ENCODE measurements around the gene ENOX1.

DNA sequence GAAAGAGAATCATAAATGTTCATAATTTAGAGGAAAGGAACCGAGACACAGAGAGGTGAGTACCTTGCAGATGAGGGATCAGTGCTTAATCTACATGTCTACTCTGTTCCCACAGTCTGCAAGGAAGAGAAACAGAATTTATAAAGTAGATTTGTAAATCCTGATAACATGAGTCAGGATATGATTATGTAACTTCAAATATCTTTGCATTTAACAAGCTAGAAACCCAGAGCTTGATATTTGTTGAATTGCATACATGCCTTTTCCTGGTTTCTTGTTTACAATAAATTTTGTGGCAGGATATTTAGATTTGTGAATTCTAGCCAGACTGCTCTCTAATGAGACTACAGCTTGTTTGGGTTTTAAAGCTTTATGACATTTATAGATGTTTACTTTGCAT is 219.2 kb downstream of the ENOX1 start:
- no peak for TF ChIP-seq CEBPB (IDR thresholded peaks at IDR 0.05; ENCODE audit: low read depth, low read length)
- no peak for TF ChIP-seq GABPA (IDR thresholded peaks at IDR 0.05; ENCODE audit: borderline replicate concordance, insufficient read depth, low read length)
- TF ChIP-seq, protein P1, sequence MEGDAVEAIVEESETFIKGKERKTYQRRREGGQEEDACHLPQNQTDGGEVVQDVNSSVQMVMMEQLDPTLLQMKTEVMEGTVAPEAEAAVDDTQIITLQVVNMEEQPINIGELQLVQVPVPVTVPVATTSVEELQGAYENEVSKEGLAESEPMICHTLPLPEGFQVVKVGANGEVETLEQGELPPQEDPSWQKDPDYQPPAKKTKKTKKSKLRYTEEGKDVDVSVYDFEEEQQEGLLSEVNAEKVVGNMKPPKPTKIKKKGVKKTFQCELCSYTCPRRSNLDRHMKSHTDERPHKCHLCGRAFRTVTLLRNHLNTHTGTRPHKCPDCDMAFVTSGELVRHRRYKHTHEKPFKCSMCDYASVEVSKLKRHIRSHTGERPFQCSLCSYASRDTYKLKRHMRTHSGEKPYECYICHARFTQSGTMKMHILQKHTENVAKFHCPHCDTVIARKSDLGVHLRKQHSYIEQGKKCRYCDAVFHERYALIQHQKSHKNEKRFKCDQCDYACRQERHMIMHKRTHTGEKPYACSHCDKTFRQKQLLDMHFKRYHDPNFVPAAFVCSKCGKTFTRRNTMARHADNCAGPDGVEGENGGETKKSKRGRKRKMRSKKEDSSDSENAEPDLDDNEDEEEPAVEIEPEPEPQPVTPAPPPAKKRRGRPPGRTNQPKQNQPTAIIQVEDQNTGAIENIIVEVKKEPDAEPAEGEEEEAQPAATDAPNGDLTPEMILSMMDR (IDR thresholded peaks at IDR 0.05; ENCODE audit: control extremely low read depth in 1 of 3, insufficient read depth in 1 of 3, low read depth in 1 of 3, low read length in 3 of 3), result no peak
- no peak for TF ChIP-seq POLR2A (IDR thresholded peaks at IDR 0.05; ENCODE audit: control extremely low read depth in 1 of 2, low read depth in 2 of 2, low read length in 2 of 2)
- no peak for TF ChIP-seq POLR2AphosphoS5 (IDR thresholded peaks at IDR 0.05; ENCODE audit: low read depth, low read length)

Data from H1 (cell line).